B cell (primary cell): Measurements from ENCODE around the gene RNF11. TPM values are rescaled to one million over a fixed set of nuclear protein-coding genes. Genes with fewer than 3 reads are reported as not detected.

Experiments
- ATAC-seq: fragments of 200-7000 bp; cut with Tn5 transposase; one replicate; pipeline ENCODE4 v1.10.0; 2021; ENCODE audit warnings: low read depth, mild to moderate bottlenecking, moderate number of reproducible peaks, moderate library complexity
- CTCF ChIA-PET: fragments of 350-600 bp; sonication (Branson Sonifier 250); formaldehyde crosslinking; loops from one replicate; lab custom pipeline; 2021; ENCODE audit warnings: antibody characterized with exemption, inconsistent platforms; lab: Charles Lee
- POLR2A ChIA-PET: fragments of 350-600 bp; sonication (Branson Sonifier 250); formaldehyde crosslinking; loops from one replicate; lab custom pipeline; 2021; ENCODE audit warnings: antibody characterized with exemption; lab: Charles Lee
- DNase-seq: peaks from one replicate; pipeline ENCODE4 v3.0.0; 2013
- H2AFZ ChIP-seq: 2 replicates; pipeline ENCODE4 v1.6.1; 2012; ENCODE audit warnings: mild to moderate bottlenecking, low read depth, low read length; ENCODE audit not compliant: insufficient read depth, poor library complexity, severe bottlenecking
- H3K27ac ChIP-seq, 2 donors: 1 replicate in 1 of 2; 2 replicates in 1 of 2; pipeline ENCODE4 v1.5.1; 2012 to 2013; ENCODE audit warnings: low read length in 2 of 2, mild to moderate bottlenecking in 2 of 2, moderate library complexity in 1 of 2
- H3K27me3 ChIP-seq, 4 experiments: fragments of 200-600 bp in 1 of 4; sonication (generic) in 1 of 4; replicated peaks in 1 of 4; 1 replicate in 2 of 4; 2 replicates in 2 of 4; pipeline versions ENCODE4 v1.6.1 to v1.7.0; 2013 to 2016; ENCODE audit warnings: low read length in 3 of 4, mild to moderate bottlenecking in 2 of 4, mixed read lengths in 1 of 4, moderate library complexity in 1 of 4; ENCODE audit not compliant: insufficient read depth in 4 of 4, control insufficient read depth in 3 of 4; ENCODE audit errors: control extremely low read depth in 1 of 4
- H3K36me3 ChIP-seq, 2 experiments: replicated peaks in 1 of 2; 1 replicate in 1 of 2; 2 replicates in 1 of 2; pipeline versions ENCODE4 v1.6.1 to v1.7.1; 2013; ENCODE audit warnings: low read length in 1 of 2; ENCODE audit not compliant: insufficient read depth in 2 of 2, control insufficient read depth in 1 of 2; ENCODE audit errors: control extremely low read depth in 1 of 2, extremely low read depth in 1 of 2
- H3K4me1 ChIP-seq, 2 donors: fragments of 200-600 bp in 1 of 2; sonication (generic) in 1 of 2; 1 replicate in 1 of 2; 2 replicates in 1 of 2; pipeline versions ENCODE4 v1.5.1 to v1.6.1; 2013 to 2017; ENCODE audit warnings: low read length in 2 of 2; ENCODE audit not compliant: control insufficient read depth in 2 of 2, insufficient read depth in 2 of 2
- H3K4me2 ChIP-seq: replicated peaks from 2 replicates; pipeline ENCODE3; 2012; ENCODE audit warnings: mild to moderate bottlenecking, low read depth, low read length; ENCODE audit not compliant: poor library complexity, severe bottlenecking
- H3K4me3 ChIP-seq, 5 experiments: fragments of 200-600 bp in 1 of 5; sonication (generic) in 1 of 5; 1 replicate in 3 of 5; 2 replicates in 2 of 5; pipeline versions ENCODE4 v1.5.1 to v1.7.0; 2011 to 2016; ENCODE audit warnings: low read length in 4 of 5, mild to moderate bottlenecking in 4 of 5, low read depth in 2 of 5, control low read depth in 1 of 5, moderate library complexity in 1 of 5; ENCODE audit not compliant: insufficient read depth in 1 of 5; ENCODE audit errors: control extremely low read depth in 1 of 5, extremely low read depth in 1 of 5
- H3K79me2 ChIP-seq: fragments of 200-600 bp; sonication (generic); one replicate; pipeline ENCODE4 v1.6.0; 2016; ENCODE audit warnings: low read length; ENCODE audit not compliant: control insufficient read depth, insufficient read depth
- H3K9ac ChIP-seq: fragments of 200-600 bp; sonication (generic); 2 replicates; pipeline ENCODE4 v1.6.1; 2017; ENCODE audit warnings: mild to moderate bottlenecking, low read length, moderate library complexity
- H3K9me3 ChIP-seq, 3 donors: one replicate each; pipeline versions ENCODE4 v1.6.1 to v1.7.1; 2013; ENCODE audit warnings: low read length in 2 of 3; ENCODE audit not compliant: control insufficient read depth in 2 of 3, insufficient read depth in 1 of 3; ENCODE audit errors: control extremely low read depth in 1 of 3
- H4K20me1 ChIP-seq: 2 replicates; pipeline ENCODE4 v1.6.0; 2012; ENCODE audit warnings: mild to moderate bottlenecking, low read length; ENCODE audit not compliant: insufficient read depth, control insufficient read depth, poor library complexity, severe bottlenecking
- H3K27ac Mint-ChIP-seq: one replicate; pipeline ENCODE4 v1.8.0; 2021; ENCODE audit warnings: mixed read lengths
- H3K27me3 Mint-ChIP-seq: one replicate; pipeline ENCODE4 v1.8.0; 2021; ENCODE audit warnings: mixed read lengths
- H3K4me1 Mint-ChIP-seq: one replicate; pipeline ENCODE4 v1.8.0; 2021; ENCODE audit warnings: mixed read lengths
- H3K4me3 Mint-ChIP-seq: one replicate; pipeline ENCODE4 v1.8.0; 2021; ENCODE audit warnings: mixed read lengths
- H3K9me3 Mint-ChIP-seq: one replicate; pipeline ENCODE4 v1.8.0; 2022; ENCODE audit warnings: mixed read lengths; ENCODE audit not compliant: insufficient read depth
- CTCF ChIP-seq: fragments of 200-600 bp; IDR thresholded peaks from one replicate; pipeline ENCODE4 v1.8.0; 2022; ENCODE audit warnings: antibody characterized with exemption, mild to moderate bottlenecking
- EZH2 ChIP-seq: IDR thresholded peaks from 2 replicates; pipeline ENCODE4 v1.6.1; 2012; ENCODE audit warnings: borderline replicate concordance, low read depth, mild to moderate bottlenecking, moderate library complexity, low read length; ENCODE audit not compliant: insufficient read depth, poor library complexity, severe bottlenecking
- WGBS: methylation state at CpG from one replicate; pipeline ENCODE4 v1.1.5; 2013; ENCODE audit warnings: missing lambda C conversion rate; ENCODE audit not compliant: insufficient coverage; 5-methylcytosine and 5-hydroxymethylcytosine counted together
- intact Hi-C: fragments of 100-400 bp; cut with micrococcal nuclease; formaldehyde crosslinking; loops from one replicate; pipeline ENCODE4 v1.10.0; 2022
- polyA plus RNA-seq: library from polyadenylated mRNA; depleted of rRNA; stranded (reverse); fragments of >200 nt; gene quantifications from 2 replicates; pipeline ENCODE4 v1.2.3, GENCODE V29; 2012
- total RNA-seq, 2 donors: library from RNA; stranded (reverse); fragments of 120-200 nt in 1 of 2; gene quantifications; 1 replicate in 1 of 2; 2 replicates in 1 of 2; pipeline versions ENCODE4 v1.2.3 to v1.2.4, GENCODE V29; 2013 to 2022

RNF11 gene
- total and polyA plus RNA-seq, 2 donors (not counting 1 experiment from before 2014, with no cell fraction given): 10.0 to 20.6 TPM

GRCh38 chr1:51309291-51309690 is 73.2 kb downstream of the RNF11 start:
- H3K9ac ChIP-seq: no peak overlapping the region

More at GRCh38 chr1:51309291-51309690, 73.2 kb downstream of the RNF11 start:
- intact Hi-C loops: no loop called here
- ChIA-PET POLR2A (no interaction called here), CTCF (interaction anchor here (1.4 kb wide), 1 partner anchor 12 kb away, joined by 5 read pairs; no protein-coding TSS in a partner anchor)
- Histone ChIP-seq H3K4me3 (no peak overlapping the region), H3K4me1 (peaks cover 0 to 3% of the 10 kb centered on the region in 2 donors), H3K9me3 (no peaks in the 10 kb centered on the region), H3K79me2 (no peaks in the 10 kb centered on the region), H3K27me3 (no peaks in the 10 kb centered on the region), H4K20me1 (no peaks in the 10 kb centered on the region), H3K36me3 (no peaks in the 10 kb centered on the region), H3K27ac (no peak overlapping the region), H2AFZ (no peak overlapping the region), H3K4me2 (no peak overlapping the region)
- ATAC-seq (no peak), DNase-seq (no peak)
- H3K9me3 Mint-ChIP-seq: no peaks in the 10 kb centered on the region
- no peak overlapping the region for H3K27ac Mint-ChIP-seq
- TF ChIP-seq CTCF (no peak), EZH2 (no peak)
- H3K4me3 Mint-ChIP-seq: no peak overlapping the region
- 95% methylated on average over 5 of the region's 8 CpGs for WGBS
- peaks cover 12% of the 10 kb centered on the region for H3K4me1 Mint-ChIP-seq
- H3K27me3 Mint-ChIP-seq: no peaks in the 10 kb centered on the region
